ENCODE measurements around the gene MLC1. TPM values are rescaled to one million over a fixed set of nuclear protein-coding genes. Genes with fewer than 3 reads are reported as not detected.

MLC1 gene
- total RNA-seq, 1 donor from 2014 or later: 1.2 TPM

GRCh38 chr22:50060441-50061140, 24.6 kb downstream of the MLC1 start:
- H3K9me3 Mint-ChIP-seq (ENCODE audit: unreplicated experiment): no peaks in the 10 kb centered on the region
- H3K4me1 Mint-ChIP-seq (ENCODE audit: unreplicated experiment): peaks cover 12% of the 10 kb centered on the region
- DNase-seq (ENCODE audit: low spot score): no peak
- peaks cover 9% of the 10 kb centered on the region for H3K27me3 Mint-ChIP-seq (ENCODE audit: unreplicated experiment)
- no peak for TF ChIP-seq CTCF (IDR thresholded peaks at IDR 0.05; ENCODE audit: unreplicated experiment)
- no peak overlapping the region for H3K4me3 Mint-ChIP-seq (ENCODE audit: unreplicated experiment)
- no peaks in the 10 kb centered on the region for H3K36me3 Mint-ChIP-seq (ENCODE audit: low read depth, unreplicated experiment)
- no peak overlapping the region for H3K27ac Mint-ChIP-seq (ENCODE audit: unreplicated experiment)

GRCh38 chr22:50059881-50060262, 25.4 kb downstream of the MLC1 start:
- Mint-ChIP-seq H3K27me3 (ENCODE audit: unreplicated experiment) (peaks cover 9% of the 10 kb centered on the region), H3K4me3 (ENCODE audit: unreplicated experiment) (no peak overlapping the region), H3K9me3 (ENCODE audit: unreplicated experiment) (no peaks in the 10 kb centered on the region), H3K4me1 (ENCODE audit: unreplicated experiment) (peaks cover 12% of the 10 kb centered on the region), H3K36me3 (ENCODE audit: low read depth, unreplicated experiment) (no peaks in the 10 kb centered on the region), H3K27ac (ENCODE audit: unreplicated experiment) (no peak overlapping the region)
- DNase-seq (ENCODE audit: low spot score): no peak
- TF ChIP-seq CTCF (IDR thresholded peaks at IDR 0.05; ENCODE audit: unreplicated experiment): no peak

- peak; percentile 34 for TF ChIP-seq CTCF (IDR thresholded peaks at IDR 0.05; ENCODE audit: unreplicated experiment)
- peak overlapping the region; percentile 29 for H3K4me3 Mint-ChIP-seq (ENCODE audit: unreplicated experiment)
- H3K27me3 Mint-ChIP-seq (ENCODE audit: unreplicated experiment): peaks cover 7% of the 10 kb centered on the region
- H3K9me3 Mint-ChIP-seq (ENCODE audit: unreplicated experiment): no peaks in the 10 kb centered on the region
- peaks cover 12% of the 10 kb centered on the region for H3K4me1 Mint-ChIP-seq (ENCODE audit: unreplicated experiment)
- H3K36me3 Mint-ChIP-seq (ENCODE audit: low read depth, unreplicated experiment): no peaks in the 10 kb centered on the region
- DNase-seq (ENCODE audit: low spot score): peak; percentile 52
- no peak overlapping the region for H3K27ac Mint-ChIP-seq (ENCODE audit: unreplicated experiment)
Observed at GRCh38 chr22:50058906-50059880, 26.0 kb downstream of the MLC1 start.

- Mint-ChIP-seq H3K27me3 (ENCODE audit: unreplicated experiment) (peaks cover 10% of the 10 kb centered on the region), H3K9me3 (ENCODE audit: unreplicated experiment) (no peaks in the 10 kb centered on the region)
Observed at GRCh38 chr22:50058061-50058905, 26.9 kb downstream of the MLC1 start, which contains the start of gene TTLL8. TTLL8 (minus strand) TSS chr22:50058298.

More at GRCh38 chr22:50058061-50058905, 26.9 kb downstream of the MLC1 start, which contains the start of gene TTLL8:
- TF ChIP-seq CTCF (IDR thresholded peaks at IDR 0.05; ENCODE audit: unreplicated experiment): no peak
- H3K27ac Mint-ChIP-seq (ENCODE audit: unreplicated experiment): no peak within 1 kb of the TSS
- no peak for DNase-seq (ENCODE audit: low spot score)
- H3K4me1 Mint-ChIP-seq (ENCODE audit: unreplicated experiment): peaks cover 12% of the 10 kb centered on the region
- peaks cover 3% of the 10 kb centered on the region for H3K36me3 Mint-ChIP-seq (ENCODE audit: low read depth, unreplicated experiment)
- no peak within 1 kb of the TSS for H3K4me3 Mint-ChIP-seq (ENCODE audit: unreplicated experiment)

All from endothelial cell (in vitro differentiated cells).